Measurements from ENCODE around the gene SACM1L.

The SACM1L gene

DNA sequence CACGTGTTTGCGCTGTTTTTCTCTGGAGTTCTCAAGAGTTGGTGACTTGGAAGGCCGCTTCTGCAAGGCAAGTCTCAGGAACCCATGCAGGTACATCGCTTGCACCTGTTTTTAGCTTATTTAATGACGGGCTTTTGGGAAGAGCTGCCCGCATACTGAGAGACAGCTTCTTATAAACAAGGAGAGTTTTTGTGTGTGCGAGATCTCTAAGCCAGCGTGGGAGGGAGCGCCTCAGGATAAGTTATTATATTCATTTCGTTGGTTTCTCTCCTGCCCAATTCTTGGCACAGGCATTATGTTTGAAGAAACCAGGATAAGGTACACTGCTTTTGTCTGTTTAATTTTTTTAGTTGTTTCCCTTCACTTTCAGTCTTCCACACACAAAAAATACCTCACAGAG, 11.4 kb upstream of the SACM1L start:
- no peak for DNase-seq (ENCODE audit: low read depth)
- TF ChIP-seq, protein P1, sequence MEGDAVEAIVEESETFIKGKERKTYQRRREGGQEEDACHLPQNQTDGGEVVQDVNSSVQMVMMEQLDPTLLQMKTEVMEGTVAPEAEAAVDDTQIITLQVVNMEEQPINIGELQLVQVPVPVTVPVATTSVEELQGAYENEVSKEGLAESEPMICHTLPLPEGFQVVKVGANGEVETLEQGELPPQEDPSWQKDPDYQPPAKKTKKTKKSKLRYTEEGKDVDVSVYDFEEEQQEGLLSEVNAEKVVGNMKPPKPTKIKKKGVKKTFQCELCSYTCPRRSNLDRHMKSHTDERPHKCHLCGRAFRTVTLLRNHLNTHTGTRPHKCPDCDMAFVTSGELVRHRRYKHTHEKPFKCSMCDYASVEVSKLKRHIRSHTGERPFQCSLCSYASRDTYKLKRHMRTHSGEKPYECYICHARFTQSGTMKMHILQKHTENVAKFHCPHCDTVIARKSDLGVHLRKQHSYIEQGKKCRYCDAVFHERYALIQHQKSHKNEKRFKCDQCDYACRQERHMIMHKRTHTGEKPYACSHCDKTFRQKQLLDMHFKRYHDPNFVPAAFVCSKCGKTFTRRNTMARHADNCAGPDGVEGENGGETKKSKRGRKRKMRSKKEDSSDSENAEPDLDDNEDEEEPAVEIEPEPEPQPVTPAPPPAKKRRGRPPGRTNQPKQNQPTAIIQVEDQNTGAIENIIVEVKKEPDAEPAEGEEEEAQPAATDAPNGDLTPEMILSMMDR (conservative IDR thresholded peaks at IDR 0.05; ENCODE audit: low read length): no peak
- H3K4me3 ChIP-seq (ENCODE audit: low read length): no peak overlapping the region

DNA sequence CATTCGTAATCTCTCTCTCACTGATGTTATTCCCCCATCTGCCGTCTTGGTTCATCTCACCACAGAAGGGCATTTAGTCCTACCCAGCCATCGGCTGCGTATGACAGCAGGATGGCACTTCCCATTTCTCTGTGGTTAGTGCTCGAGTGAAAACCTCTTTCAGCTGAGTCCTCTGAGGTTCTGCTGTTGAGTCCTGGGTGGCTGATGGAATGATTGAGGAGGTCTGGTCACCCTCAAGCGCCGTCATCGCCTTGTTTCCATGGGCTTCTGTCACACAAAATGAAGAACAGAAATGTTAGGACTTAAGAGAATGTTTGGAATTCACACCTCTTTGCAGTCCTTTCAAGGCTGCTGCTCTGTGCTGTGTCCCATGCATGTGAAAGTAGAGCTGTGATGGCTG, 9.4 kb upstream of the SACM1L start:
- DNase-seq (ENCODE audit: low read depth): no peak
- no peak overlapping the region for H3K4me3 ChIP-seq (ENCODE audit: low read length)
- TF ChIP-seq, protein P1 (conservative IDR thresholded peaks at IDR 0.05; ENCODE audit: low read length): no peak

DNA sequence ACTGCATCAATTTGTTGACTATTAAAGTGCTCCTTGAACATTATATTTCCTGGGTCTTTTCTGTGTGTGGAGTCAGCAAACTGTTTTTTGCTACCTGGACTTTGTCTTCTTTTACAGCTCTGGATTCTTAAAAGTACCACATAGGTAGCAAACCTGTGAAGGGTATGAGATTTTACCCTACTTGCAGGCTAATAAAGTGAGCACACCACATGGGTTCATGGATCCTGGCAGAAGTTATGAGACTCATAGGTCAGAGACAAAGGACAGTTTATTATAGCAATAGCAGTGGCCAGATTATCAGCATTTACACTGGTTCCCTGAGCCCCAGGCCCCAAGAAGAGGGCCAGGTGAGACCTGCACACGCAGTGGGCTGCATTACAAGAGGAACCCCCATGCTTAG, 8.0 kb upstream of the SACM1L start:
- TF ChIP-seq, protein P1 (conservative IDR thresholded peaks at IDR 0.05; ENCODE audit: low read length): no peak
- no peak overlapping the region for H3K4me3 ChIP-seq (ENCODE audit: low read length)
- DNase-seq (ENCODE audit: low read depth): no peak

DNA sequence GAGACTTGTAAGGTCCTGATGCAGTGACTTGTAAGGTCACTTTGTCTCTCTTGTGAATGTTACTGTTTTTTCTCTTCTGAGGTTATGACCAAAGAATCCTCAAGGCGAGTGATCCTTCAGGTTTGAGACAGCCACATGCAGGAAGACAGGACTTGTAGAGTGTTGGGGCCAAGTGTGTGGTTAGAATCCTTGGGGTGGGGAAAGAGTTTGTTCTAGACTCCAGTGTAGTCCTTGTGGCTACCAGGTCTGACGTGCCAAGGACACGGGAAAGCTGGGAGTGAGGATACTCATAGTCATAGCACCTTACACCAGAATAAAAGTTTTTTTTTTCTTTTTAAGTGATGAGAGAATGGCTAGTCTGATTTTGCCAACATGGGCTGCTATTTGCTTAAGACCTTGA, 7.3 kb upstream of the SACM1L start:
- TF ChIP-seq, protein P1 (conservative IDR thresholded peaks at IDR 0.05; ENCODE audit: low read length): no peak

DNA sequence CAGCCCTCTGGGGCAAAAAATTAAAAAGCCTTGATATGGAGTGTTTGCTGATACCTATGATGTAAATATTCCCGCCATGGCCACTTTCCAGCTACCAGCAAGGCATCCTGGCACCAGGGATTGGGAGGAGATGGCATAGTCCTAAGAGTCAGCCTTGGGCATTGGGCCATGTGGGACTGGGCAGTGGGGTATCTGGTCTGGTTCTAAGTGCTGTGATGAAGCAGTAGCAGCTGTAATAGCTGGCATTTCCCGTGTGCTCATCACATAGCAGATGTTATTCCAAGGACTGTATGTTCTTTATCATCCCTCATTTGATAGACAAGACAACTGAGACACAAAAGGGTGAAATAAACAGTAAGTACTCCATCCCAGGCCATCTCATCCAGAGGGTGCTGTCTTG, 6.9 kb upstream of the SACM1L start:
- H3K4me3 ChIP-seq (ENCODE audit: low read length): no peak overlapping the region
- TF ChIP-seq, protein P1 (conservative IDR thresholded peaks at IDR 0.05; ENCODE audit: low read length): no peak
- no peak for DNase-seq (ENCODE audit: low read depth)

More for the DNA sequence above, 7.3 kb upstream of the SACM1L start:
- no peak overlapping the region for H3K4me3 ChIP-seq (ENCODE audit: low read length)
- DNase-seq (ENCODE audit: low read depth): no peak

DNA sequence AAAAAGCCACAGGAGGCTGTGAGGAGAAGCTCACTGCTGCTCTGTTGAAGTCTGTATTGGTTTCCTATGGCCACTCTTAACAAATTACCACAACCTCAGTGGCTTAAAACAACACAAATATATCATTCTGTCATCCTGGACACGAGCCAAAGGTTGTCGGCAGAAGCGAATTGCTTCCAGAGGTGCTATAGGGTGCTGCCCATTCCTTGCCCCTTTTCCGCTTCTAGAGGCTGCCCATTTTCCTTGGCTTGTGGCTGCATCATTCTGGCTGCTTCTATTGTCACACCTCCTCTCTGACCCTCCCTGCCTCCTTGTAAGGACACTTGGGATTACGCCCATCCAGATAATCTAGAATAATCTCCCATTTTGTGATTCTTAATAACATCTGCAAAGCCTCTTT, 6.4 kb upstream of the SACM1L start:
- no peak for DNase-seq (ENCODE audit: low read depth)
- TF ChIP-seq, protein P1 (conservative IDR thresholded peaks at IDR 0.05; ENCODE audit: low read length): no peak
- H3K4me3 ChIP-seq (ENCODE audit: low read length): no peak overlapping the region

DNA sequence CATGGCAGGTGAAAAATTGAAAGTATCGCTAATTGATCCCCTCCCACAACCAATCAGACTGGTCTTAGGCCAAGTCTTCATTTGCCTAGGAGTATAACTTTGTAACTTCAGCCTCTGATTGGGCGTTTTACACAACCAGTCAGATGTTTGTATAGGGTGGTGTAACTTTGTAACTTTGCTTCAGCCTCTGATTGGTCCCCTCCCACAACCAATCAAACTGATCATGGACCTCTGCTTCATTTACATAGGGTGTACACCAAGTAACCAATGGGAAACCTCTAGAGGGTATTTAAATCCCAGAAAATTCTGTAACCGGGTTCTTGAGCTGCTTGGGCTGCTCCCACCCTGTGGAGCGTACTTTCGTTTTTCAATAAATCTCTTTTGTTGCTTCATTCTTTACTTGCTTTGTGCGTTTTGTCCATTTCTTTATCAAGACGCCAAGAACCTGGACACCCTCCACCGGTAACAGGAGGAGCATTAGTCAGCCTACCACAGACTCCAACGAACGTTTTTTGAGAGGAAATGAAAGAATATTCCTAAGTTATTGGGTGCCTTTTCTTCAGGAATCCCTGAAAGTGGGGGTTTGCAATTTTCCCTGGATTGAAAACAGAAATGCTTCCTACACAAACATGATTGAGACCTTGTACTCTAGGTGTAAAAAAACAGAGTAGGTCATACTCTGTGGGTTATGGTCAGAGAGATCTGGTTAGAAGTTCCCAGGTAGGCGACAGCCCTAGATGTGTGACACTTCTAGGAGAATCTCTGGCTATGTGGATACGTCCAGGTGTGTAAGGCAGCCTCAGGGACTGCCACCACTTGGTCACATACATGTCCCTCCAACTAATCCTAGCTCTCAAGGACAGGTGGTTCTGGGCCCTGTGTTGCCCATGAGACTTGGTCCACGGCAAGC, 5.5 kb upstream of the SACM1L start:
- DNase-seq (ENCODE audit: low read depth): no peak
- TF ChIP-seq, protein P1 (conservative IDR thresholded peaks at IDR 0.05; ENCODE audit: low read length): no peak
- no peak overlapping the region for H3K4me3 ChIP-seq (ENCODE audit: low read length)
